HUES6 (cell line): Measurements from ENCODE around the gene XPO5.

Source experiments
- H3K27ac ChIP-seq: 2 replicates; pipeline ENCODE4 v1.7.0; 2013; ENCODE audit warnings: low read depth, mild to moderate bottlenecking, low read length, inconsistent platforms
- H3K27me3 ChIP-seq: 2 replicates; pipeline ENCODE4 v1.6.1; 2013; ENCODE audit warnings: low read length; ENCODE audit not compliant: control insufficient read depth, insufficient read depth
- H3K36me3 ChIP-seq: 2 replicates; pipeline ENCODE4 v1.6.1; 2013; ENCODE audit warnings: low read length; ENCODE audit not compliant: control insufficient read depth, insufficient read depth
- H3K4me1 ChIP-seq: 2 replicates; pipeline ENCODE4 v1.6.1; 2013; ENCODE audit warnings: low read length; ENCODE audit not compliant: control insufficient read depth, insufficient read depth
- H3K4me3 ChIP-seq: 2 replicates; pipeline ENCODE4 v1.5.1; 2013; ENCODE audit warnings: low read depth, low read length
- H3K9ac ChIP-seq: one replicate; pipeline ENCODE4 v1.6.1; 2013; ENCODE audit warnings: mild to moderate bottlenecking, low read length
- H3K9me3 ChIP-seq: 2 replicates; pipeline ENCODE4 v1.6.1; 2013; ENCODE audit warnings: low read depth, low read length; ENCODE audit not compliant: control insufficient read depth, insufficient read depth

The XPO5 gene

DNA sequence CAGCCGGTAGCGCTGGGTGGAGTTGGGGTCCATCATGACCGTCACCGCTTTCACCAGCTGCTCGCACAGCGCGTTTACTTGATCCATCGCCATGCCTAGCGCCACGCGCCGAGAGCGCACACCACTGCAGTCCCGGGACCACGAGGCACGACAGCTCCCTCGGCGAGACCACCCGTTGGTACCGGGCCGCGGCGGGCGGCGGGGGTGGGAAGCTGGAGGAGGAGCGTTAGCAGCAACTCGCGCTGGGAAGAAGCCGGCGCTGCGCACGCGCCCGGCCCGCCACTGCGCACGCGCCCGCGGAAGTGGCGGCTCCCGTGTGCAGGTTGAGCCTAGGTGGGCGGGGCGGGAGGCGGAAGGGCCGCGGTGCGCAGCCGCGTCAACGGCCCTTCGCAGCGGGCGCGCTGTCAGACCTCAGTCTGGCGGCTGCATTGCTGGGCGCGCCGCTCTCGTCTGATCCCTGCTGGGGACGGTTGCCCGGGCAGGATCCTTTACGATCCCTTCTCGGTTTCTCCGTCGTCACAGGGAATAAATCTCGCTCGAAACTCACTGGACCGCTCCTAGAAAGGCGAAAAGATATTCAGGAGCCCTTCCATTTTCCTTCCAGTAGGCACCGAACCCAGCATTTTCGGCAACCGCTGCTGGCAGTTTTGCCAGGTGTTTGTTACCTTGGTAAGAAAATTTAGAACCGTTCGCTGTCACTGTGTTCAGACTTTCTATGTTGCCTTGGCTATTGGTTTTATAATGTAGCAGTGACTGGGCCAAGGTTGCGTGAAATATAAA lies at the start of gene XPO5, which contains the start of gene POLH:
Gene XPO5, minus strand, starts transcription at position 267 of the 780 bp plus-strand sequence. Its CDS starts 174 bp downstream, at position 93.
Gene POLH, plus strand, starts transcription at position 414 of the 780 bp plus-strand sequence. CDS start 6,135 bp downstream, outside the sequence.
- no peaks in the 10 kb centered on the region for H3K4me1 ChIP-seq
- H3K27me3 ChIP-seq, result no peaks in the 10 kb centered on the region
- H3K27ac ChIP-seq, result peak within 1 kb of the TSS; percentile 78; the same call in 1 of the 2 replicates
- peak within 1 kb of the TSS; percentile 86 for H3K9ac ChIP-seq
- 0 out of 2 replicates have a peak, but pooled peaks cover 2% of the 10 kb centered on the region for H3K9me3 ChIP-seq
- H3K36me3 ChIP-seq, result peaks cover 25% of the 10 kb centered on the region
- H3K4me3 ChIP-seq, result peak within 1 kb of the TSS; percentile 90

- H3K27ac ChIP-seq, result no peak overlapping the region
Measured at GRCh38 chr6:43625393-43625992, 49.7 kb upstream of the XPO5 start.

DNA sequence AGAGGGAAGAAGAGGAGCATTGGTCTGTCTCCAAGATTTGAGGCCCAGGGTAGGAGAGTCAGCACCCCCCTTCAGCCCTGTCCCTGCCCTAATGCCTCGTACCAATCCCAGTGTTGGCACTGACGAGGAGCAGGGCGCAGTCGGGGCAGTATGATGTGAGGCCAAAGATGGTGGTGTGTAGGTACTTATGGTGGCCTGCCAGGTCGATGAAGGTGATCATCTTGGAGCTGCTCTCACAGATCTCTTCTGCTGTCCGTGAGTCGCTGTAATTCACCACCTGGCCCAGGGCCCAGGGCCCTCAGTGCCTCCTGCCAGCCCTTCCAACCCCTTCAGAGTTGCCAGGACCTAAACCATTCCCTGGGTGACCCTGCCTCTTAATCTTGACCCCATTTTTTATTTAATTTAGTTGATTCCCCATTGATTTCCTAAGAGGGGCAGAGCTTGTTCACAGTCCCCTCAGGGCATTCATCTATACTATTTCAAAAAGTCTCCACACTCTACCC lies 49.0 kb upstream of the XPO5 start:
- no peak overlapping the region for H3K9ac ChIP-seq
- no peak overlapping the region for H3K4me3 ChIP-seq
- H3K27ac ChIP-seq, result no peak overlapping the region
- no peaks in the 10 kb centered on the region for H3K9me3 ChIP-seq
- no peaks in the 10 kb centered on the region for H3K4me1 ChIP-seq
- no peaks in the 10 kb centered on the region for H3K27me3 ChIP-seq
- H3K36me3 ChIP-seq, result peaks cover 75% of the 10 kb centered on the region

More at GRCh38 chr6:43625393-43625992, 49.7 kb upstream of the XPO5 start:
- Histone ChIP-seq H3K9me3 (no peaks in the 10 kb centered on the region), H3K36me3 (peaks cover 69% of the 10 kb centered on the region), H3K4me3 (no peak overlapping the region), H3K27me3 (no peaks in the 10 kb centered on the region), H3K4me1 (peaks cover 4% of the 10 kb centered on the region), H3K9ac (no peak overlapping the region)

DNA sequence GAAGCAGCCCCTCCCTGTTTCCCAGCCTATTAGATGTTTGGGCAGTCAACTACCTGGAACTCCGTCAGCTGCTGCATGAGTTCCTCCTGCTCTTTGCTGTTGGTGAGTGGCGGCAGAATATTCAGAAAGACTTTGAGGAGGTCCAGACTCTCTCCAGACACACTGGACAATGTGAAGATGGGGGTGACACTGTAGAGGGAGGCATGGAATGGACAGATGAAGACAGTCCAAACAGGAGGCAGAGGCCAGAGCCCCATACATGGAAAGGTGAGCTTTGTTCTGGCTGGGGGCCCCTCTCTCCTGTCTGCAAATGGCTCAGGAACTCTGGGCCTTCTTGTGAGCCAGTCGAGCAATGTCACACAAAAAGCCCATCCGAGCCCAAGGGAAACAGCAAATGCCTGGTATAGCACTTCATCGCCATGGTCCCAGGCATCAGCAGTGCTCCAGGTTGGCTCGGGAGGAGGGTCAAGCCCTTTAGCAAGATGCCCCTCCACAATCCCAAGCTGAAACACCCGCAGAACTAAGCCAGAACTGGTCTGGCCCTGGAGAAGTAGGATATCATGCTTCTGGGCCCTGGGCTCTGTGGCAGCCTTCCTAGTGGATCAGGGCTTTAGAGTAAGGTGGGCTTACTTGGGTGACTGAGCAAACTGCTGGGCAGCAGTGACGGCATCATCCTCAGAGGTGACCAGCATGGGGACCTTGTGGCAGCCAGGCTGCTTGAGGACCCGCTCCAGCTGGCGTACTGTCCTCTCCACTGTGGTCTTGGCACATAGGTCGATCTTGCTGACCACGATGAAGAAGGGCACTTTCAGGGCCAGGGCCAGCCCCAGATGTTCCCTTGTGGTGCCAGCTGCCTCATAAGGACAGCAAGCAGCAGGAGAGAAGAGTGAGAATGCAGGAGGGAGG lies 48.3 kb upstream of the XPO5 start:
- Histone ChIP-seq H3K4me1 (no peaks in the 10 kb centered on the region), H3K27me3 (no peaks in the 10 kb centered on the region), H3K27ac (no peak overlapping the region), H3K9me3 (no peaks in the 10 kb centered on the region), H3K36me3 (peaks cover 81% of the 10 kb centered on the region), H3K4me3 (no peak overlapping the region), H3K9ac (no peak overlapping the region)

DNA sequence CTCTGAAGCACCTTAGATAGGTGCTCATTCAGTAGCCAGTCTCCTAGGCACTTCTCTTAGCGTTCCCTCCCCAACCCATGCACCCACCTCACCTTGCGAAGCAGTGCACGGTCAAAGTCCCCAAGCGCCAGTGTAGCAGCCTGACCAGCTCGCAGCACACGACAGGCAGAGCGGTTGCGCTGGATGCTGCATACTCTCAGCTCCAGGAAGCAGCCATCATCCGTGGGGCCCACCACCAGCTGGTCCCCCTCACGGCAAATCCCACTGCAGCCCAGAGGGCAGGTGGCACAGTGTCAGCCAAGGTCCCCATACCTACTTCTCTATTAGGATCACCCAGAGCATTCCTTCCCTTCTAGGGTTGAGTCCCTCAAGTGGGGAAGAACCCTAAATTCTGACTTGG lies 46.7 kb upstream of the XPO5 start:
- Histone ChIP-seq H3K4me1 (no peaks in the 10 kb centered on the region), H3K27me3 (no peaks in the 10 kb centered on the region), H3K36me3 (peaks cover 83% of the 10 kb centered on the region), H3K27ac (no peak overlapping the region), H3K9me3 (no peaks in the 10 kb centered on the region), H3K4me3 (no peak overlapping the region), H3K9ac (no peak overlapping the region)

- no peaks in the 10 kb centered on the region for H3K9me3 ChIP-seq
- H3K4me1 ChIP-seq, result no peaks in the 10 kb centered on the region
- no peaks in the 10 kb centered on the region for H3K27me3 ChIP-seq
- no peak overlapping the region for H3K4me3 ChIP-seq
- H3K9ac ChIP-seq, result no peak overlapping the region
- peaks cover 75% of the 10 kb centered on the region for H3K36me3 ChIP-seq
- no peak overlapping the region for H3K27ac ChIP-seq
Measured at GRCh38 chr6:43621836-43622180, 46.0 kb upstream of the XPO5 start.

DNA sequence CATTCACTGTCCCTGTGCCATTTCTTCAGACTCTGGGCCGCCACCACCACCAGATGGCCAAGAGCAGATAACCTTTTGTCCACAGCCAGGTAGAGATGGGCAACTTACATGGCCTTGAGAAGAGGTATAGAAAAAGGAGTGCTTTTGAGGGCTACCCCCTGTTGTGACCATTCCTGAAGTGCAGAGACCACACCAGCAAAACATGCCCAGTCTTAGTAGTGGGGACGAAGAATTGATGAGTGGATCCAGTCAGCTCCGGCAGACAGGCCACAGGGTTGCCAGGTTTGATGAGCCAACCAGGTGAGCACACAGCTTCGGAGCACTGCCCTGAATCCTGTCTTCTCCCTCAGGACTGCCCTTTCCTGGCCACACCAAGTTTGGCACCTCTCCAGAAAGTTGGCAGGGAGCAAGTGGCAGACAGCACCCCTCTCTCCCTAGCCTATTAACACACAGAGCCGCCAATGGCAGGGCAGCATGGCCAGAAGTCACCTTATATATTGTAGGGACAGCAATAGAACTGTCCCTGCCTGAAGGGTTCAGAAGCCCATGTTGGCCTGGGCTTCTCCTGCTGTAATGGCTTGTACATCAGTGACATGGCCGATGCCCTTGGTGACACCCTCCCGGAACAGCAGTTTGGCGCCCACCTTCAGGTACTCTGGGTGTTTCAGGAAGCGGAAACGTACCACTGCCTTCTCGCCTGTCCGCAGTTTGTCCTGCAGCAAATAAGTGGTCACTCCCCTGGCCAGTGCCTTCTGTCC lies 45.4 kb upstream of the XPO5 start:
- Histone ChIP-seq H3K36me3 (peaks cover 72% of the 10 kb centered on the region), H3K4me1 (no peaks in the 10 kb centered on the region), H3K9me3 (no peaks in the 10 kb centered on the region), H3K27ac (no peak overlapping the region), H3K27me3 (no peaks in the 10 kb centered on the region), H3K9ac (no peak overlapping the region), H3K4me3 (no peak overlapping the region)

DNA sequence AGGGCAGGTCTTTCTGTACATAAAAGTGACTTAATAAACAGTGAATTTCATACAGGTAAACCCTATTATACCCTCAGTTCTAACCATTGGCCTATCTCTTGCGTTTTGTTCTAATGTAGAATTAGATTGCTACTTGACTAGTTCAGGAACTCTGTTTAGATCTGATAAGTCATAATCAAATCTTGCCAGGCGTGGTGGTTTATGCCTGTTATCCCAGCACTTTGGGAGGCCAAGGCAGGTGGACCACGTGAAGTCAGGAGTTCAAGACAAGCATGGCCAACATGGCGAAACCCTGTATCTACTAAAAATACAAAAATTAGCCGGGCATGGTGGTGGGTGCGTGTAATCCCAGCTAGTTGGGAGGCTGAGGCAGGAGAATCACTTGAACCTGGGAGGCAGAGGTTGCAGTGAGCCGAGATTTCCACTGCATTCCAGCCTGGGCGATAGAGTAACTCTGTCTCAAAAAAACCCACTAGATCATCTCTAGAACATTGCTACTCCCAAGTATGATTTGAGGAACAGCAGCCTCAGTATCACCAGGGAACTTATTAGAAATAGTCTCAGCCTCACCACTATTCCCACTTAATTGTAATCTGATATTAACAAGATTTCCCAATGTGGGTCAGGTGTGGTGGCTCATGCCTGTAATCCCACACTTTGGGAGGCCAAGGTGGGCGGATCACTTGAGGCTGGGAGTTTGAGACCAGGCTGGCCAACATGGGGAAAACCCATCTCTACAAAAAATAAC lies 41.1 kb upstream of the XPO5 start:
- Histone ChIP-seq H3K4me3 (no peak overlapping the region), H3K4me1 (no peaks in the 10 kb centered on the region), H3K9me3 (no peaks in the 10 kb centered on the region), H3K9ac (no peak overlapping the region), H3K27ac (no peak overlapping the region), H3K27me3 (no peaks in the 10 kb centered on the region), H3K36me3 (peaks cover 47% of the 10 kb centered on the region)

- Histone ChIP-seq H3K4me1 (no peaks in the 10 kb centered on the region), H3K9me3 (no peaks in the 10 kb centered on the region), H3K36me3 (peaks cover 38% of the 10 kb centered on the region), H3K27me3 (no peaks in the 10 kb centered on the region), H3K27ac (no peak overlapping the region), H3K4me3 (no peak overlapping the region), H3K9ac (no peak overlapping the region)
Measured at GRCh38 chr6:43614396-43614730, 38.5 kb upstream of the XPO5 start.
